A549 treated with Hydrocortisone at 1 μM for 4 hours (cell line): Measurements from ENCODE around the gene DTNBP1. TPM values are rescaled to one million over a fixed set of nuclear protein-coding genes. Genes with fewer than 3 reads are reported as not detected.

ENCODE experiments used
- total RNA-seq: library from RNA; stranded (reverse); fragments of 200-300 nt; extraction: Qiagen RNA extraction; gene quantifications from 5 replicates; pipeline ENCODE4 v1.2.3, GENCODE V29; 2022

The DTNBP1 gene, protein sequence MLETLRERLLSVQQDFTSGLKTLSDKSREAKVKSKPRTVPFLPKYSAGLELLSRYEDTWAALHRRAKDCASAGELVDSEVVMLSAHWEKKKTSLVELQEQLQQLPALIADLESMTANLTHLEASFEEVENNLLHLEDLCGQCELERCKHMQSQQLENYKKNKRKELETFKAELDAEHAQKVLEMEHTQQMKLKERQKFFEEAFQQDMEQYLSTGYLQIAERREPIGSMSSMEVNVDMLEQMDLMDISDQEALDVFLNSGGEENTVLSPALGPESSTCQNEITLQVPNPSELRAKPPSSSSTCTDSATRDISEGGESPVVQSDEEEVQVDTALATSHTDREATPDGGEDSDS
- total RNA-seq: 10.6 to 13.1 TPM (median 12.7 TPM) in 5 replicates

DNA sequence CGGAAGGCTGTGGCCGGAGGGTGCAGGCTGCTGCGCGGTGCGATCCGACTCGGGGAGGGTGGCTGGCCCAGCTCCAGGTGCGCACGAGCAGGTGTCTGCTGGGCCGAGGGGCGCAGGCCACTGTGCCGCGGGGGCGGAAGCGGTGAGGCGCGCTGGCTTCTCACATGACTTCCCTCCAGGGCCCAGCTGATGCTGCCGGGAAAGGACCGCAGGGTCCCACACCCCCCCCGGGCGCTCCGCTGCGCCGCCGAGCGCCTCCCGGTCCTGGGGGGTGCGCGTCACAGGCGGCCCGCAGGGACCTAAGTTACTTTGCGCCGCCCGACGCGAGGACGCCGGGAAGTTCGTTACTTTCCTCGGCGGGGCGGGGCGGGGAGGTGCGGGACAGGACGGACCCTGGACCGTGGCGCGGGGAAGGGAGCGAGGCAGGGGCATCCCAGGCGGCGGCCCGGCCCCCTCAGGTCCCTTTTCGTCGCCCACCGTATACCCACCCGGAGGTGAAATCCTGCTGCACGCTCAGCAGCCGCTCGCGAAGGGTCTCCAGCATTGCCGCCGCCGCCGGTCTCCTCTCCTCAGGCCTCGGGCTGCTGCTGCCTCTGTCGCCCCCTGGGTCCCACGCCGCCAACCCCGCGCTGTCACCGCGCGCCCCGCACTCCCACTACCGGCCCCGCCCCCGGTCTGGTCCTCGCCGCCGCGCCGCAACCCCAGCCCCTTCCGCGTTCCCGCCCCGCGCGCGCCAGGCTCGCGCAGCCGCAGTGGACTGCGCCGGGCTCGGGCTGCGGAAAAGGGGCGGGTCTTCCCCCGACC, at the start of gene DTNBP1:
TSS of gene DTNBP1 (minus strand) at position 703 of the 804 bp plus-strand sequence. CDS start at position 544, 159 bp downstream.

